Esophagus squamous epithelium (tissue), 5 donors: ENCODE data around the gene FNTB. TPM values are rescaled to one million over a fixed set of nuclear protein-coding genes. Genes with fewer than 3 reads are reported as not detected.

Experiments
- DNase-seq: peaks from one replicate; lab custom pipeline; 2025; lab: John Stamatoyannopoulos, UW
- H3K27ac ChIP-seq, 4 donors: fragments of 200-600 bp; sonication (generic); one replicate each; pipeline ENCODE4 v1.5.1; 2016 to 2019; ENCODE audit warnings: mild to moderate bottlenecking in 1 of 4
- H3K27me3 ChIP-seq, 4 donors: fragments of 200-600 bp; sonication (generic); 1 replicate in 3 of 4; 2 replicates in 1 of 4; pipeline versions ENCODE4 v1.5.1 to v1.6.0; 2017 to 2021; ENCODE audit warnings: antibody characterized with exemption in 1 of 4
- H3K36me3 ChIP-seq, 3 donors: fragments of 200-600 bp; sonication (generic); one replicate each; pipeline ENCODE4 v1.5.1; 2016 to 2019
- H3K4me1 ChIP-seq, 3 donors: fragments of 200-600 bp; sonication (generic); one replicate each; pipeline ENCODE4 v1.5.1; 2017 to 2019
- H3K4me3 ChIP-seq, 4 donors: fragments of 200-600 bp; sonication (generic); 1 replicate in 3 of 4; 2 replicates in 1 of 4; pipeline ENCODE4 v1.5.1; 2016 to 2019; ENCODE audit warnings: mild to moderate bottlenecking in 2 of 4, moderate library complexity in 1 of 4
- H3K9me3 ChIP-seq, 3 donors: fragments of 200-600 bp; sonication (generic); one replicate each; pipeline ENCODE4 v1.5.1; 2016 to 2019
- POLR2A ChIP-seq, 4 donors: fragments of 450-650 bp; IDR thresholded peaks; one replicate each; pipeline ENCODE4 v1.6.1; 2017; ENCODE audit warnings: antibody characterized with exemption in 4 of 4, mild to moderate bottlenecking in 4 of 4, moderate library complexity in 3 of 4
- WGBS, 2 donors: methylation state at CpG; one replicate each; pipeline ENCODE4 v1.1.5; 2018; 5-methylcytosine and 5-hydroxymethylcytosine counted together
- intact Hi-C: fragments of 100-400 bp; cut with DNase I; formaldehyde crosslinking; loops from one replicate; pipeline ENCODE4 v1.15.0; 2022
- total RNA-seq, 4 donors: library from RNA; depleted of rRNA; stranded (reverse); fragments of >200 nt; gene quantifications; one replicate each; pipeline ENCODE4 v1.1.0, GENCODE V29; 2016
- TF ChIP-seq, protein P1 (sequence below), 6 experiments: fragments of 450-650 bp in 4 of 6; fragments of 200-600 bp in 2 of 6; sonication (generic) in 2 of 6; IDR thresholded peaks; one replicate each; pipeline ENCODE4 v1.5.1; 2016 to 2019; ENCODE audit warnings: antibody characterized with exemption in 6 of 6, mild to moderate bottlenecking in 4 of 6, moderate library complexity in 4 of 6
- donor health status: DM: yes; HTN: yes; CAD: no.

Gene FNTB
- total RNA-seq, 4 donors from 2014 or later: 16.2 to 20.4 (median 18.2) TPM

DNA sequence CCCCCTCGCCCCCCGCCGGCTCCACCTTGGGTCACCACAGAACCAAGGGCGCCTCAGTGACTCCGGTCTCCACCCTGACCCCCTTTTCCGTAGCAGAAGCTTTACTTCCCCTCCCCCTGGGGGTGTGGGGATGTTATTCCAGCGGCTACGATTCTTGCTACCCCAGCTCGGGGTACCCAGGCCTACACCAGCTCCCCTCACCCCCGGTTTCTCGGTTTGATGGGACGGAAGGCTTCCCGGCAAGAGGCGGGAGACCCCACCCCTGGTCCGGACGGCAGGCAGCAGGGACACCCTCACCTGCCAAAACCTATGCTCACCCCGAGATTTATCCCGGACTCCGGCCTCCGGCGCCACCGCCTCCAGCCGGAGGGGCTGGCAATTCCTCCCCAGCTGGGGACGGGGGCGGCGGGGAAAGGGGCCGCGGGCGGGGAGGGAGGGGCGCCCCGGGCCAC, 15.2 kb upstream of the FNTB start:
- WGBS, 2 donors: 4% methylated on average over 8 of the region's 31 CpGs; no CpG with 5 or more reads in 1 of the 2 donors
- DNase-seq: no peak

DNA sequence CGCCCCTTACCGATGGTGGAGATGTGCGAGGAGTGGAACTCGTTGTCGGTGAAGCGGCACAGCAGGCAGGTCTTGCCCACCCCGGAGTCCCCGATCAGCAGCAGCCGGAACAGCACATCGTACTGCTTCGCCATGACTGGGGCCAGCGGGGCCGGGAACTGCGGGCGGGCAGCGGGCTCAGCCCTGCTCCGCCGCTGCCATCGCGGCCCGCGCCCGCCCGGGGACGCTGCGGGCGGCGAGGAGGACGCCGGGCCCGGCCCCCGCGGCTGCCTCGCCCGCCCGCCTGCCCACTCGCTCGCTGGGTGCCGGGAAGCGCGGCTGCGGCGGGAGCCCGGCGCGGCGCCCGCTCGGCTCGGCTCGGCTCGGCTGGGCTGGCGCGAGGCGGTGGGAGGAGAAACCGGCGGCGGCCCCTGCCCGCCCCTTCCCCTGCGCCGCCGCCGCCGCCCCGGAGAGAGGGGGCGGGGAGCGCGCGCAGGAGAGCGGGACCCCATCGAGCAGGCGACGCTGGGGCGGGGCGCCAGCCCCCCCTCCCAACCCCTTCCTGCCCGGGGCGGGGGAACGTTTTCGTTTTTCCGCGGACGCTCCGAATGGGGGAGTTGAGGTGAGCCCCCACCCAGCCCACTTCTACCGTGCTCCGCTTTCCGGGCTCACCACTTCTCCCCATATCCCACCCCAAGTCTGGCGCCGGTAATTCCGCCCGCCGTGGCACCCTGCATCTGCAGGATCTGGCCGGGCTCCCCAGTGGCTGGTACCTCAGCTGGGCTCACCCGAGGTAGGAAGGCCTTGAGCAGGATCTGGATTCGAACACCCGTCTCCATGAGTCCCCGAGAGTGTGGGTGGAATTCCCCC, 14.5 kb upstream of the FNTB start, which contains the start of gene RAB15:
TSS of gene RAB15 (minus strand) at position 394 of the 849 bp plus-strand sequence. CDS start at position 134, 260 bp downstream.
- DNase-seq: no peak
- peaks cover 0 to 30% (median 0%) of the 10 kb centered on the region in 4 donors for H3K27me3 ChIP-seq
- peak within 1 kb of the TSS in 3 of 4 donors; percentile 22 to 70 (median 52) for H3K27ac ChIP-seq
- no peaks in the 10 kb centered on the region for H3K9me3 ChIP-seq
- intact Hi-C loops: no loop called here
- no peaks in the 10 kb centered on the region for H3K36me3 ChIP-seq
- no peak for TF ChIP-seq POLR2A (IDR thresholded peaks at IDR 0.05)
- TF ChIP-seq, protein P1, sequence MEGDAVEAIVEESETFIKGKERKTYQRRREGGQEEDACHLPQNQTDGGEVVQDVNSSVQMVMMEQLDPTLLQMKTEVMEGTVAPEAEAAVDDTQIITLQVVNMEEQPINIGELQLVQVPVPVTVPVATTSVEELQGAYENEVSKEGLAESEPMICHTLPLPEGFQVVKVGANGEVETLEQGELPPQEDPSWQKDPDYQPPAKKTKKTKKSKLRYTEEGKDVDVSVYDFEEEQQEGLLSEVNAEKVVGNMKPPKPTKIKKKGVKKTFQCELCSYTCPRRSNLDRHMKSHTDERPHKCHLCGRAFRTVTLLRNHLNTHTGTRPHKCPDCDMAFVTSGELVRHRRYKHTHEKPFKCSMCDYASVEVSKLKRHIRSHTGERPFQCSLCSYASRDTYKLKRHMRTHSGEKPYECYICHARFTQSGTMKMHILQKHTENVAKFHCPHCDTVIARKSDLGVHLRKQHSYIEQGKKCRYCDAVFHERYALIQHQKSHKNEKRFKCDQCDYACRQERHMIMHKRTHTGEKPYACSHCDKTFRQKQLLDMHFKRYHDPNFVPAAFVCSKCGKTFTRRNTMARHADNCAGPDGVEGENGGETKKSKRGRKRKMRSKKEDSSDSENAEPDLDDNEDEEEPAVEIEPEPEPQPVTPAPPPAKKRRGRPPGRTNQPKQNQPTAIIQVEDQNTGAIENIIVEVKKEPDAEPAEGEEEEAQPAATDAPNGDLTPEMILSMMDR (IDR thresholded peaks at IDR 0.05): no peak
- peaks cover 6 to 30% (median 11%) of the 10 kb centered on the region in 3 donors for H3K4me1 ChIP-seq
- peak within 1 kb of the TSS; percentile 64 to 85 (median 73) for H3K4me3 ChIP-seq
- WGBS, 2 donors: 0 to 3% methylated on average over 7 to 11 of the region's 96 CpGs

More for the DNA sequence above, 15.2 kb upstream of the FNTB start:
- H3K4me1 ChIP-seq: peaks cover 6 to 36% (median 11%) of the 10 kb centered on the region in 3 donors
- H3K36me3 ChIP-seq: no peaks in the 10 kb centered on the region
- intact Hi-C loops: no loop called here
- TF ChIP-seq, protein P1 (IDR thresholded peaks at IDR 0.05): no peak
- TF ChIP-seq POLR2A (IDR thresholded peaks at IDR 0.05): no peak
- H3K4me3 ChIP-seq: peak overlapping the region; percentile 64 to 85 (median 73)
- H3K27me3 ChIP-seq: peaks cover 0 to 30% (median 0%) of the 10 kb centered on the region in 4 donors
- peak overlapping the region in 3 of 4 donors; percentile 22 to 70 (median 52) for H3K27ac ChIP-seq
- H3K9me3 ChIP-seq: no peaks in the 10 kb centered on the region

DNA sequence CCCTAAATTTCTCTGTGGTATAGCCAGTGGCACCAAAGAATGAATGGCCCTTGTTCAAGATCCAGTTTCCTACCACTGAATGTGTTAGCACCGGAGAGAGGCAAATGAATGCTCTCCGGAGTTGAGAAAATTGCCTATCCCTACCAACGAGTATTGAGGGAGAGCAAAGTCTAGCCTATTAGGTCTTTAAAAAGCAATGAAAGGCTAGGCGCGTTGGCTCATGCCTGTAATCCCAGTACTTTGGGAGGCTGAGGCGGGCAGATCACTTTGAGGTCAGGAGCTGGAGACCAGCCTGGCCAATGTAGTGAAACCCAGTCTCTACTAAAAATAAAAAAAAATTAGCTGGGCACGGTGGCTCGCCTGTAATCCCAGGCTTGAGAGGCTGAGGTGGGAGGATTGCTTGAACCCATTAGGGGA, 13.7 kb upstream of the FNTB start:
- Histone ChIP-seq H3K27me3 (peaks cover 0 to 33% (median 0%) of the 10 kb centered on the region in 4 donors), H3K9me3 (no peaks in the 10 kb centered on the region), H3K36me3 (no peaks in the 10 kb centered on the region), H3K4me3 (no peak overlapping the region), H3K4me1 (peaks cover 6 to 29% (median 11%) of the 10 kb centered on the region in 3 donors), H3K27ac (no peak overlapping the region)
- intact Hi-C loops: no loop called here
- TF ChIP-seq, protein P1 (IDR thresholded peaks at IDR 0.05): no peak
- no peak for TF ChIP-seq POLR2A (IDR thresholded peaks at IDR 0.05)
- no peak for DNase-seq
- WGBS, 2 donors: 59 to 68% methylated on average over 3 to 8 of the region's 8 CpGs

DNA sequence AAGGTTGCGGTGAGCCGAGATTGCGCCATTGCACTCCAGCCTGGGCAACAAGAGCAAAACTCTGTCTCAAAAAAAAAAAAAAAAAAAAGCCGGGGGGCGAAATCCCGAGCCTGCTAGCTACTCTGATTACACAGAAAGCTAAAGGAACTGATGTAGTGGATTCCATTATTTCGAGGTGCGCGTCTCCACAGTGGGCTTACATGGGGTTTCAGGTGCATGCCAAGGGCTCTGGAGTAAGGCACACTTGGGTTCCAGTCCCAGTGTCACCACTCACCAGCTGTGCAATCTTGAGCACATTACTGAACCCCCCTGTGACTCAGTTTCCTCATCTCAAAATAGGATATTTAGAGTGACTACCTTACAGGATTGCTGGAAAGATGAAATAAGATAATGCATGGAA, 12.9 kb upstream of the FNTB start:
- no peaks in the 10 kb centered on the region for H3K36me3 ChIP-seq
- no peaks in the 10 kb centered on the region for H3K9me3 ChIP-seq
- TF ChIP-seq, protein P1 (IDR thresholded peaks at IDR 0.05): no peak
- TF ChIP-seq POLR2A (IDR thresholded peaks at IDR 0.05): no peak
- 94 to 98% methylated on average over 7 of the region's 9 CpGs for WGBS, 2 donors
- H3K4me1 ChIP-seq: peaks cover 6 to 29% (median 11%) of the 10 kb centered on the region in 3 donors
- intact Hi-C loops: no loop called here
- DNase-seq: no peak
- peaks cover 0 to 34% (median 0%) of the 10 kb centered on the region in 4 donors for H3K27me3 ChIP-seq
- H3K4me3 ChIP-seq: no peak overlapping the region
- H3K27ac ChIP-seq: no peak overlapping the region

DNA sequence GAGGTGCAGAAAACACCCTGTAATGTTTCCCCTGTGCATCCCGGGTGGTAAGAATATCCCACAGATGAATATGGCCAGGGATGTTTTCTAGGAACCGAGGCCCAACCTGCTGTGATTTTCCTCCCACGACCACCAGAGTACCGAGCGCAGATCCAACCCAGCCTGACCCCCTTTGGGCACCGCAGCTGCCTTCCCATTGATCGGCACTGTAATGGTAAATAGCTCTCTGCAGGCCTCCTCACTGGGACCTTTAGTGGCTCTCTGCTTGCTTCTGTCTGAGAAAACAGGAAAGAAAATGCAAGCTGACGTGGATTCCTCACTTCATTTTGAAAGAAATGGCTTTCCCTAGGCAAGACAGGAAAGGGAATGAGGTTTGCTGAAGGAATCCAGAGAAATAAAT, 12.1 kb upstream of the FNTB start:
- TF ChIP-seq POLR2A (IDR thresholded peaks at IDR 0.05): no peak
- TF ChIP-seq, protein P1 (IDR thresholded peaks at IDR 0.05): no peak
- Histone ChIP-seq H3K9me3 (no peaks in the 10 kb centered on the region), H3K36me3 (no peaks in the 10 kb centered on the region), H3K27ac (no peak overlapping the region), H3K4me3 (no peak overlapping the region), H3K4me1 (peaks cover 6 to 29% (median 11%) of the 10 kb centered on the region in 3 donors), H3K27me3 (peaks cover 0 to 31% (median 0%) of the 10 kb centered on the region in 4 donors)
- WGBS, 2 donors: 76 to 87% methylated on average over 3 to 6 of the region's 8 CpGs
- intact Hi-C loops: no loop called here
- DNase-seq: no peak
